LoVo (cell line): ENCODE measurements around the gene PDRG1.

ENCODE experiments used
- DNase-seq: peaks from one replicate; pipeline ENCODE4 v3.0.0-alpha.2; 2016; ENCODE audit warnings: low spot score

The PDRG1 gene

GRCh38 chr20:31907046-31907445 lies 44.8 kb downstream of the PDRG1 start:
- DNase-seq, result no peak

- DNase-seq, result no peak
Observed at GRCh38 chr20:31906001-31906400, 45.8 kb downstream of the PDRG1 start.

- DNase-seq, result no peak
Observed at GRCh38 chr20:31903627-31904386, 48.0 kb downstream of the PDRG1 start.

GRCh38 chr20:31901615-31902014 lies 50.2 kb downstream of the PDRG1 start:
- no peak for DNase-seq

GRCh38 chr20:31897541-31897940 lies 54.3 kb downstream of the PDRG1 start:
- DNase-seq, result no peak

- DNase-seq, result no peak
Observed at GRCh38 chr20:31896049-31896448, 55.8 kb downstream of the PDRG1 start.

- DNase-seq, result no peak
Observed at GRCh38 chr20:31894980-31895675, 56.7 kb downstream of the PDRG1 start.
